PC-3 (cell line): ENCODE results near the gene MIDN. TPM values are rescaled to one million over a fixed set of nuclear protein-coding genes. Genes with fewer than 3 reads are reported as not detected.

ENCODE experiments used
- ATAC-seq: fragments of 200-7000 bp; cut with Tn5 transposase; 2 replicates; pipeline ENCODE4 v1.9.1; 2020; ENCODE audit warnings: mild to moderate bottlenecking, moderate library complexity
- BruUV-seq: library from RNA; stranded (reverse); fragments of 400-500 nt; replicated peaks from 2 replicates; lab custom pipeline; 2021; lab: Mats Ljungman, UMichigan
- CTCF ChIA-PET: fragments of 300-600 bp; sonication (Branson Sonifier 250); formaldehyde crosslinking; loops from one replicate; lab custom pipeline; 2022; ENCODE audit warnings: antibody characterized with exemption; lab: Charles Lee
- POLR2A ChIA-PET: fragments of 300-600 bp; sonication (Branson Sonifier 250); formaldehyde crosslinking; loops from one replicate; lab custom pipeline; 2022; ENCODE audit warnings: antibody characterized with exemption; ENCODE audit not compliant: unreplicated experiment; lab: Charles Lee
- DNase-seq: peaks from one replicate; pipeline ENCODE4 v3.0.0-alpha.2; 2015
- H2AFZ ChIP-seq: fragments of 300-600 bp; sonication (generic); 2 replicates; pipeline ENCODE4 v1.6.0; 2016; ENCODE audit warnings: antibody characterized with exemption, low read length
- H3F3A ChIP-seq: fragments of 300-600 bp; sonication (generic); one replicate; pipeline ENCODE4 v1.6.0; 2017; ENCODE audit warnings: antibody characterized with exemption, low read length, control low read depth, mild to moderate bottlenecking; ENCODE audit not compliant: unreplicated experiment
- H3K27ac ChIP-seq: fragments of 300-600 bp; sonication (generic); 2 replicates; pipeline ENCODE4 v1.5.1; 2016; ENCODE audit warnings: mild to moderate bottlenecking, low read length
- H3K27me3 ChIP-seq: fragments of 300-600 bp; sonication (generic); 2 replicates; pipeline ENCODE4 v1.6.1; 2016; ENCODE audit warnings: low read length, mixed read lengths
- H3K36me3 ChIP-seq: fragments of 300-600 bp; sonication (generic); 2 replicates; pipeline ENCODE4 v1.6.1; 2016; ENCODE audit warnings: low read depth, mixed run types, low read length, mixed read lengths
- H3K4me1 ChIP-seq: fragments of 300-600 bp; sonication (generic); 2 replicates; pipeline ENCODE4 v1.5.1; 2016; ENCODE audit warnings: low read length; ENCODE audit not compliant: insufficient read depth
- H3K4me2 ChIP-seq: fragments of 300-600 bp; sonication (generic); 2 replicates; pipeline ENCODE4 v1.6.0; 2016; ENCODE audit warnings: low read length
- H3K4me3 ChIP-seq: fragments of 300-600 bp; sonication (generic); 2 replicates; pipeline ENCODE4 v1.5.1; 2016; ENCODE audit warnings: mild to moderate bottlenecking, low read length, mixed read lengths
- H3K79me2 ChIP-seq: fragments of 300-600 bp; sonication (generic); 2 replicates; pipeline ENCODE4 v1.6.1; 2017; ENCODE audit warnings: low read length, mixed read lengths
- H3K9ac ChIP-seq: fragments of 300-600 bp; sonication (generic); 2 replicates; pipeline ENCODE4 v1.6.0; 2016; ENCODE audit warnings: mild to moderate bottlenecking, low read length
- H3K9me2 ChIP-seq: fragments of 300-600 bp; sonication (generic); replicated peaks from 2 replicates; pipeline ENCODE4 v1.6.1; 2016; ENCODE audit warnings: mixed run types, low read length, mixed read lengths
- H3K9me3 ChIP-seq: fragments of 300-600 bp; sonication (generic); 2 replicates; pipeline ENCODE4 v1.6.1; 2016; ENCODE audit warnings: low read length, mixed read lengths
- H4K20me1 ChIP-seq: fragments of 300-600 bp; sonication (generic); 2 replicates; pipeline ENCODE4 v1.6.1; 2016; ENCODE audit warnings: low read length, mixed read lengths
- EZH2 ChIP-seq: fragments of 300-600 bp; sonication (generic); IDR thresholded peaks from one replicate; pipeline ENCODE4 v1.6.1; 2017; ENCODE audit warnings: antibody characterized with exemption, mild to moderate bottlenecking, low read length; ENCODE audit not compliant: unreplicated experiment
- EZH2phosphoT487 ChIP-seq: fragments of 300-600 bp; sonication (generic); IDR thresholded peaks from 2 replicates; pipeline ENCODE4 v1.6.1; 2018; ENCODE audit warnings: mild to moderate bottlenecking, antibody characterized with exemption, low read length, borderline replicate concordance
- intact Hi-C: fragments of 100-400 bp; cut with micrococcal nuclease; formaldehyde crosslinking; loops from 2 replicates; pipeline ENCODE4 v1.9.0; 2023
- total RNA-seq: library from RNA; depleted of rRNA; stranded (reverse); fragments of >200 nt; gene quantifications from 2 replicates; pipeline ENCODE4 v1.2.3, GENCODE V29; 2014
- TF ChIP-seq, protein P1 (sequence below): fragments of 300-600 bp; sonication (generic); conservative IDR thresholded peaks from 2 replicates; pipeline ENCODE4 v1.5.1; 2017; ENCODE audit warnings: antibody characterized with exemption, low read depth, mild to moderate bottlenecking, low read length

Gene MIDN
- total RNA-seq, 1 experiment from 2014 or later: 17.3 TPM

DNA sequence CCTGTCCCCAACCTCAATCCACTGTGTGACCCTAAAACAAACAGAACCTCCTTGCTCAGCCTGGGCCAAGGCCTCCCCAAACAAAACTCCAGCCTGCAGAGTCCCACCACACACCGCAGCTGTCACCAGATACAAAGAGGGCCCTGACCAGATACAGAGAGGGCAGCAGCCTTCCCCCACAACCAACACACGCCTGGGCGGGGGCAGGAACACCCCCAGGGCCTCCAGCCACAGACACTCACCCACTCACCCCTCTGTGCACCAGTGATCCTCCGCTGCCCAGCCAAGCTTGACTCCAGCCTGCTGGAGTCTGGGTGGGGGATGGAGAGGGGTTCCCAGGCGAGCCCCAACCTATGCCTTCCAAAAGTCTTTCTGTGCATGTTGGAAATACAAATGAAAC is 14.8 kb downstream of the MIDN start:
- H3K4me3 ChIP-seq: no peak overlapping the region
- no peak overlapping the region for H3K9ac ChIP-seq
- no peak overlapping the region for H2AFZ ChIP-seq
- no peak overlapping the region for H3K27ac ChIP-seq
- no peak overlapping the region for H3K4me2 ChIP-seq
- peaks cover 12% of the 10 kb centered on the region for H3K79me2 ChIP-seq
- ATAC-seq (no peak), DNase-seq (no peak)
- H3K4me1 ChIP-seq: peaks cover 63% of the 10 kb centered on the region
- no peaks in the 10 kb centered on the region; the same call in 1 of the 2 replicates for H3K36me3 ChIP-seq
- no peaks in the 10 kb centered on the region for H3K9me3 ChIP-seq
- TF ChIP-seq EZH2: no peak
- TF ChIP-seq, protein P1, sequence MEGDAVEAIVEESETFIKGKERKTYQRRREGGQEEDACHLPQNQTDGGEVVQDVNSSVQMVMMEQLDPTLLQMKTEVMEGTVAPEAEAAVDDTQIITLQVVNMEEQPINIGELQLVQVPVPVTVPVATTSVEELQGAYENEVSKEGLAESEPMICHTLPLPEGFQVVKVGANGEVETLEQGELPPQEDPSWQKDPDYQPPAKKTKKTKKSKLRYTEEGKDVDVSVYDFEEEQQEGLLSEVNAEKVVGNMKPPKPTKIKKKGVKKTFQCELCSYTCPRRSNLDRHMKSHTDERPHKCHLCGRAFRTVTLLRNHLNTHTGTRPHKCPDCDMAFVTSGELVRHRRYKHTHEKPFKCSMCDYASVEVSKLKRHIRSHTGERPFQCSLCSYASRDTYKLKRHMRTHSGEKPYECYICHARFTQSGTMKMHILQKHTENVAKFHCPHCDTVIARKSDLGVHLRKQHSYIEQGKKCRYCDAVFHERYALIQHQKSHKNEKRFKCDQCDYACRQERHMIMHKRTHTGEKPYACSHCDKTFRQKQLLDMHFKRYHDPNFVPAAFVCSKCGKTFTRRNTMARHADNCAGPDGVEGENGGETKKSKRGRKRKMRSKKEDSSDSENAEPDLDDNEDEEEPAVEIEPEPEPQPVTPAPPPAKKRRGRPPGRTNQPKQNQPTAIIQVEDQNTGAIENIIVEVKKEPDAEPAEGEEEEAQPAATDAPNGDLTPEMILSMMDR: no peak
- TF ChIP-seq EZH2phosphoT487: no peak
- no peaks in the 10 kb centered on the region for H4K20me1 ChIP-seq
- ChIA-PET POLR2A (no interaction called here), CTCF (no interaction called here)
- intact Hi-C loops: no loop called here
- no peaks in the 10 kb centered on the region for H3K27me3 ChIP-seq
- H3F3A ChIP-seq: peaks cover 12% of the 10 kb centered on the region
- BruUV-seq: no TSS peak
- no peaks in the 10 kb centered on the region for H3K9me2 ChIP-seq

- Histone ChIP-seq H3K79me2 (peaks cover 17% of the 10 kb centered on the region), H3K27ac (peak overlapping the region; percentile 63), H3K36me3 (no peaks in the 10 kb centered on the region), H2AFZ (no peak overlapping the region), H3K9ac (no peak overlapping the region), H3K27me3 (no peaks in the 10 kb centered on the region), H3F3A (no peaks in the 10 kb centered on the region), H3K4me3 (no peak overlapping the region), H4K20me1 (no peaks in the 10 kb centered on the region), H3K4me1 (peaks cover 61% of the 10 kb centered on the region), H3K9me3 (no peaks in the 10 kb centered on the region), H3K4me2 (peak overlapping the region; percentile 70), H3K9me2 (no peaks in the 10 kb centered on the region)
- BruUV-seq: no TSS peak
- intact Hi-C loops: no loop called here
- ChIA-PET POLR2A (interaction anchor here (0.9 kb wide), 1 partner anchor 12 kb away, joined by 4 read pairs; no protein-coding TSS in a partner anchor), CTCF (interaction anchor here (0.7 to 3.8 kb wide), 2 partner anchors 19 to 21 kb away, joined by 3 to 124 read pairs; no protein-coding TSS in a partner anchor)
- DNase-seq (peak; percentile 90), ATAC-seq (peak; percentile 10)
- no peak for TF ChIP-seq EZH2
- TF ChIP-seq, protein P1: no peak
- no peak for TF ChIP-seq EZH2phosphoT487
These were observed 16.6 kb downstream of the MIDN start for GRCh38 chr19:1264801-1265614.
